Measurements from ENCODE around the gene GSTM1. TPM values are rescaled to one million over a fixed set of nuclear protein-coding genes. Genes with fewer than 3 reads are reported as not detected.
A peak's percentile ranks its signal among the peaks of the same experiment; 100 is the strongest.
"Not testable (repeated sequence)": the region's sequence is repeated elsewhere in the genome, so short reads cannot be mapped to it uniquely, and the experiment has no call there.

The GSTM1 gene
- total and polyA plus RNA-seq, 11 donors = 0.10 to 60.0 (median 26.8) TPM; not detected in 4

DNA sequence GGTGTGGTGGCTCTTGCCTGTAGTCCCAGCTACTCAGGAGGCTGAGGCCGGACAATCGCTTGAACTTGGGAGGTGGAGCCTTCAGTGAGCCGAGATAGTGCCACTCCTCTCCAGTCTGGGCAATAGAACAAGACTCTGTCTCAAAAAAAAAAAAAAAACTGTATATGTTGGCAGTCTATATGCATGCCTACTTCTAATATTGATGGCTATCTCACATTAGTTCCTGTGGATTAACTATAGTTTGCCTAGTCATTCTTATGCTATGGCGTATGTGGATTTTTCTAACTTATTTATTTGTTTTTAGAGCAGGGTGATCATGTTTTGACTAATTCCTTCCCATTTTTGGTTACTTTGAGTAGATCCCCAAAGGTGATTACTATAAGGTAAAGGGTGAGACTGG lies 9.4 kb downstream of the GSTM1 start:
- Histone ChIP-seq H3K27ac (no peak overlapping the region), H3K4me1 (peaks cover 0 to 4% (median 0%) of the 10 kb centered on the region in 12 donors), H3K9me3 (no peaks in the 10 kb centered on the region), H3K27me3 (no peaks in the 10 kb centered on the region), H3K36me3 (peaks cover 0 to 12% (median 0%) of the 10 kb centered on the region in 9 donors), H3K4me3 (no peak overlapping the region)
- 91 to 95% methylated on average over 4 of the region's 4 CpGs; no CpG with 5 or more reads in 2 of the 4 donors for WGBS, 4 donors
- ATAC-seq (no peak), DNase-seq (no peak)
- intact Hi-C loops (cut with DNase I) = no loop called here
- TF ChIP-seq, protein P1, sequence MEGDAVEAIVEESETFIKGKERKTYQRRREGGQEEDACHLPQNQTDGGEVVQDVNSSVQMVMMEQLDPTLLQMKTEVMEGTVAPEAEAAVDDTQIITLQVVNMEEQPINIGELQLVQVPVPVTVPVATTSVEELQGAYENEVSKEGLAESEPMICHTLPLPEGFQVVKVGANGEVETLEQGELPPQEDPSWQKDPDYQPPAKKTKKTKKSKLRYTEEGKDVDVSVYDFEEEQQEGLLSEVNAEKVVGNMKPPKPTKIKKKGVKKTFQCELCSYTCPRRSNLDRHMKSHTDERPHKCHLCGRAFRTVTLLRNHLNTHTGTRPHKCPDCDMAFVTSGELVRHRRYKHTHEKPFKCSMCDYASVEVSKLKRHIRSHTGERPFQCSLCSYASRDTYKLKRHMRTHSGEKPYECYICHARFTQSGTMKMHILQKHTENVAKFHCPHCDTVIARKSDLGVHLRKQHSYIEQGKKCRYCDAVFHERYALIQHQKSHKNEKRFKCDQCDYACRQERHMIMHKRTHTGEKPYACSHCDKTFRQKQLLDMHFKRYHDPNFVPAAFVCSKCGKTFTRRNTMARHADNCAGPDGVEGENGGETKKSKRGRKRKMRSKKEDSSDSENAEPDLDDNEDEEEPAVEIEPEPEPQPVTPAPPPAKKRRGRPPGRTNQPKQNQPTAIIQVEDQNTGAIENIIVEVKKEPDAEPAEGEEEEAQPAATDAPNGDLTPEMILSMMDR (IDR thresholded peaks at IDR 0.05) = no peak
- no peak for TF ChIP-seq POLR2A (IDR thresholded peaks at IDR 0.05)

DNA sequence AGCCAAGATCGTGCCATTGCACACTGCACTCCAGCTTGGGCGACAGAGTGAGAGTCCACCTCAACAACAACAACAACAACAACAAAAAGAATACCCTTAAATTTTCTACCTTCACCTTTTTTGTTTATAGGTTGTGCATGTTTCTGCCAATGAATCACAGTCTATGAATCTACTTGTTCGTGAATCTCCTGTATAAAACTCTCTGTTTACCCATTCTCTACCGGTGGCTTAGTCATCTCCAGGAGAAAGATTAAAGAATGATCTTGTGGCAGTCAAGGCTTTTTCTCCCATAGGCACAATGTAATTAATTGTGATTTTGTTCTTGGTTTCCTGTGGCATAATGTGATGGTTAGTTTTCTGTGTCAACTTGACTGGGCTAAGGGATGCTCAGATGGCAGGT lies 10.2 kb downstream of the GSTM1 start:
- H3K4me1 ChIP-seq; DNase-seq; intact Hi-C loops (cut with DNase I); H3K9me3 ChIP-seq; H3K27me3 ChIP-seq; H3K4me3 ChIP-seq; H3K27ac ChIP-seq; ATAC-seq: not testable (repeated sequence)
- H3K36me3 ChIP-seq = peaks cover 0 to 12% (median 0%) of the 10 kb centered on the region in 9 donors
- WGBS, 4 donors = 94 to 96% methylated on average over 3 to 4 of the region's 4 CpGs; no CpG with 5 or more reads in 2 of the 4 donors

DNA sequence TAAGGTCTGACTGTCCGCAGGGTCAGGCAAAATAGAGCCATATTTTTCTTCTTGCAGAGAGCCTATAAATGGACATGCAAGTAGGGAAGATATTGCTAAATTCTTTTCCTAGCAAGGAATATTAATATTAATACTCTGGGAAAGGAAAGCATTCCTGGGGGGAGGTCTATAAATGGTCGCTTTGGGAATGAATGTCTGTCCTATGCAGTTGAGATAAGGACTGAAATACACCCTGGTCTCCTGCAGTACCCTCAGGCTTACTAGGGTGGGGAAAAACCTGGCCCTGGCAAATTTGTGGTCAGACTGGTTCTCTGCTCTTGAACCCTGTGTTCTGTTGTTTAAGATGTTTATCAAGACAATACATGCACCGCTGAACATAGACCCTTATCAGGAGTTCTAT lies 15.3 kb downstream of the GSTM1 start:
- H3K4me1 ChIP-seq; intact Hi-C loops (cut with DNase I); H3K36me3 ChIP-seq; ATAC-seq; H3K9me3 ChIP-seq; H3K27ac ChIP-seq; H3K27me3 ChIP-seq; DNase-seq; H3K4me3 ChIP-seq: not testable (repeated sequence)
- WGBS, 4 donors = 92 to 99% (median 95%) methylated on average over 3 of the region's 3 CpGs

DNA sequence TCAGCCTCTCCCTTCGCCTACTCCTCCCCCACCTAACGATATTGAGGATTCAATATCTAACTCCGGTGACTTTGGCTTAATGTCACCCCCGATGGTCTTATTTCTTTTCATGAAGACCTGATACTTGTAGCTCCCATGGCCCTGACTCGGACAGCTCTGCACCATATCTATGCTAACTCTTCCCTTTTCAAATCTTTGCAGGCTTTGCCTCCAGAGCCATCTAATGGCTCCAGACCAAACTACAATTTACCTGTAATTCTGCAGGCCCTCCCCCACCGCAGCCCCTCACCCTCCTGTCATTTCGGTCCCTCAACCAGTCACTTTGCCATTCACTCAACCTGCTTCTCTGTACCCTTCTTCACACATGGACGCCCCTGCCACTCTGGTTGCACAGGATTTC lies 16.6 kb downstream of the GSTM1 start:
- peaks cover 0 to 18% (median 2%) of the 10 kb centered on the region in 12 donors for H3K9me3 ChIP-seq
- no peaks in the 10 kb centered on the region for H3K4me1 ChIP-seq
- no peaks in the 10 kb centered on the region for H3K27me3 ChIP-seq
- peak in 1 of 4 donors; percentile 34 for ATAC-seq
- intact Hi-C loops (cut with DNase I) = no loop called here
- DNase-seq = no peak
- no peaks in the 10 kb centered on the region for H3K36me3 ChIP-seq
- H3K4me3 ChIP-seq = no peak overlapping the region
- TF ChIP-seq POLR2A (IDR thresholded peaks at IDR 0.05) = no peak
- TF ChIP-seq, protein P1 (IDR thresholded peaks at IDR 0.05) = peak in 1 of 12 donors; percentile 8
- 66 to 82% (median 78%) methylated on average over 8 of the region's 8 CpGs for WGBS, 4 donors
- H3K27ac ChIP-seq = no peak overlapping the region

DNA sequence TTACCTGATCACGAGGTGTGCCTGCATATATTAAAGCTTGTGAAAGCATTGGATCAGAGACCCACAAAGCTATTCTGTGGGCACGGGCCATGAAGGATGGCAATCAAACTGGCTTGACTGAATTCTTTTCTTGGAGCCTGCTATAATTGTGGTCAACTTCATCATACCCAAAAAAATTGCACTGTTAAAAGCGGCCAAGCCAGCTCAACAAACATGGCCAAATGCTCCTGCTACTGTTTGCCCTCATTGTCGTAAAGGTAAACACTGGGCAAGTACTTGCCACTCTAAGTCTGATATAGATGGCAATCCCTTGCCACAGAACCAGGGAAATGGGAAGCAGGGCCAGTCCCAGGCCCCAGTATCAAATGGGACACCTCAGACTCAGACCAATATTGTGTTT lies 17.8 kb downstream of the GSTM1 start:
- Histone ChIP-seq H3K4me1 (no peaks in the 10 kb centered on the region), H3K9me3 (peaks cover 0 to 25% (median 4%) of the 10 kb centered on the region in 12 donors), H3K27ac (no peak overlapping the region), H3K36me3 (no peaks in the 10 kb centered on the region), H3K4me3 (no peak overlapping the region), H3K27me3 (no peaks in the 10 kb centered on the region)
- DNase-seq (no peak), ATAC-seq (no peak)
- WGBS, 4 donors = 89 to 93% (median 91%) methylated on average over 4 of the region's 4 CpGs
- TF ChIP-seq POLR2A (IDR thresholded peaks at IDR 0.05) = no peak
- TF ChIP-seq, protein P1 (IDR thresholded peaks at IDR 0.05) = no peak
- intact Hi-C loops (cut with DNase I) = no loop called here

DNA sequence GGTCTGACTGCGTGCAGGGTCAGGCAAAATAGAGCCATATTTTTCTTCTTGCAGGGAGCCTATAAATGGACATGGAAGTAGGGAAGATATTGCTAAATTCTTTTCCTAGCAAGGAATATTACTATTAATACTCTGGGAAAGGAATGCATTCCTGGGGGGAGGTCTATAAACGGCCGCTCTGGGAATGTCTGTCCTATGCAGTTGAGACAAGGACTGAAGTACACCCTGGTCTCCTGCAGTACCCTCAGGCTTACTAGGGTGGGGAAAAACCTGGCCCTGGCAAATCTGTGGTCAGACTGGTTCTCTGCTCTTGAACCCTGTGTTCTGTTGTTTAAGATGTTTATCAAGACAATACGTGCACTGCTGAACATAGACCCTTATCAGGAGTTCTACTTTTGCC lies 21.3 kb downstream of the GSTM1 start:
- ATAC-seq; DNase-seq; H3K27me3 ChIP-seq; H3K27ac ChIP-seq; H3K4me1 ChIP-seq; H3K4me3 ChIP-seq; intact Hi-C loops (cut with DNase I); H3K36me3 ChIP-seq: not testable (repeated sequence)
- 65 to 83% (median 77%) methylated on average over 4 of the region's 4 CpGs for WGBS, 4 donors
- H3K9me3 ChIP-seq = peaks cover 0 to 19% (median 3%) of the 10 kb centered on the region in 12 donors

DNA sequence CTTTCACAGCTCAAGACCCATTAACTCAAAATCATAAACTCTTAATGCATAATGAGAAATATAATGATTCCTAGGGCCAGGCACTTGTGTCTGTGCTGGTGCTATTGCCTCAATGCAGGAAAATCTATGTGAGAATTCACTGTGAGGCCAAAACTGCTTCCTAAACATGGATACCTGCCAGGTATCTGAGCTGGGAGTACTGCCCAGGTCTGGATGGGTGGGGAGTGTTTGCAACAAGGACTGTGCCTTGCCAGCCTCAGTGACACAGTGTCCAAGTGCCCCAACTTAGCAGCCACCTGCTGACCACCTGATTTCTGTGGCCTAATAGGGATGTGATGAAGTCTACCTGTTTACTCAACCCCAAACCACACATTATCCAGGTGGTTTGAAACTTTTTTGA lies 22.2 kb downstream of the GSTM1 start:
- H3K4me1 ChIP-seq; H3K4me3 ChIP-seq; H3K27me3 ChIP-seq; intact Hi-C loops (cut with DNase I); H3K27ac ChIP-seq; H3K36me3 ChIP-seq; DNase-seq: not testable (repeated sequence)
- ATAC-seq = peak in 1 of 4 donors; percentile 32
- H3K9me3 ChIP-seq = peaks cover 0 to 19% (median 3%) of the 10 kb centered on the region in 12 donors

DNA sequence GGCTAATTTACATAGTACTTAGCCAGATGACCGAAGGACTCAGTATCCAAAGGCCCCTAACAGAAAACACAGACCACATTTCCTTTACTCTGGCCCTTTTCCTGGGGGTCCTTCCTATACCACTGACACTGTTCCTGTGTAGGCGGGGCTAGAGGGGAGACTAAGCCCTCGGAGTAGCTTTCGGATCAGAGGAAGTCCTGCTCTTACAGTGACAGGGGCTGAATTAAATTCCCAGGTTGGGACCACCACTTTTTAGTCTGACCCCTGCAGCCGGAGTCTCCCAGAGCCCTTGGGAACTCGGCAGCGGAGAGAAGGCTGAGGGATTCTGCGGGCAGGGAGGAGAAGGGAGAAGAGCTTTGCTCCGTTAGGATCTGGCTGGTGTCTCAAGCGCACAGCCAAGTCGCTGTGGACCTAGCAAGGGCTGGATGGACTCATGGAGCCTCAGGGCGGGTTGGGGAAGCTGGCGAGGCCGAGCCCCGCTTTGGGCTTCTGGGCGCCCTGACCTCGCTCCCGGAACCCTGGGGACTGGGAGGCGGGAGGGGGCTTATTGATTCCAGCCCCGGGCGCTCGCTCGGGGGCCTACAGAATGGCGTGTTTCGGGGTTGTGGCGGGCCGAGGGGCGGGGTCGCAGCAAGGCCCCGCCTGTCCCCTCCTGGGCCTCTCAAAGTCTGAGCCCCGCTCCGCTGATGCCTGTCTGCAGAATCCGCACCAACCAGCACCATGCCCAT lies 24.1 kb downstream of the GSTM1 start, which contains the start of gene GSTM5:
Gene GSTM5, plus strand, starts transcription at position 659 of the 728 bp plus-strand sequence. Its CDS starts 62 bp downstream, at position 721.
- H3K4me1 ChIP-seq; H3K36me3 ChIP-seq; intact Hi-C loops (cut with DNase I); H3K27me3 ChIP-seq: not testable (repeated sequence)
- WGBS, 4 donors = 18 to 56% (median 25%) methylated on average over 18 to 33 of the region's 33 CpGs
- Histone ChIP-seq H3K27ac (peak within 1 kb of the TSS in 7 of 12 donors; percentile 24 to 88 (median 64)), H3K9me3 (peaks cover 0 to 19% (median 3%) of the 10 kb centered on the region in 12 donors), H3K4me3 (peak within 1 kb of the TSS in 10 of 12 donors; percentile 24 to 56 (median 48))
- ATAC-seq (peak in 3 of 4 donors; percentile 61 to 82 (median 74)), DNase-seq (peak in 3 of 5 donors; percentile 33 to 56 (median 37))
